Upper lobe of left lung (tissue), 6 donors: ENCODE results near the gene SPSB2. TPM values are rescaled to one million over a fixed set of nuclear protein-coding genes. Genes with fewer than 3 reads are reported as not detected.
"Not testable (repeated sequence)": the region's sequence is repeated elsewhere in the genome, so short reads cannot be mapped to it uniquely, and the experiment has no call there.

Source experiments
- ATAC-seq, 2 donors: fragments of 200-7000 bp; cut with Tn5 transposase; one replicate each; pipeline ENCODE4 v1.9.1; 2022; ENCODE audit warnings: mild to moderate bottlenecking in 2 of 2, moderate library complexity in 2 of 2; ENCODE audit not compliant: low FRiP score in 2 of 2
- DNase-seq, 2 donors: peaks; one replicate each; pipeline ENCODE4 v3.0.0-alpha.2; 2019 to 2020
- H3K27ac ChIP-seq, 4 donors: fragments of 200-600 bp; sonication (generic); one replicate each; pipeline ENCODE4 v1.5.1; 2016 to 2019
- H3K27me3 ChIP-seq, 4 donors: fragments of 200-600 bp; sonication (generic); one replicate each; pipeline ENCODE4 v1.5.1; 2017 to 2019
- H3K36me3 ChIP-seq, 4 donors: fragments of 200-600 bp; sonication (generic); one replicate each; pipeline ENCODE4 v1.5.1; 2016 to 2019
- H3K4me1 ChIP-seq, 4 donors: fragments of 200-600 bp; sonication (generic); one replicate each; pipeline ENCODE4 v1.5.1; 2018 to 2019
- H3K4me3 ChIP-seq, 4 donors: fragments of 200-600 bp; sonication (generic); one replicate each; pipeline ENCODE4 v1.5.1; 2017 to 2019; ENCODE audit warnings: mild to moderate bottlenecking in 2 of 4, moderate library complexity in 1 of 4
- H3K9me3 ChIP-seq, 4 donors: fragments of 200-600 bp; sonication (generic); one replicate each; pipeline ENCODE4 v1.5.1; 2018 to 2019
- CTCF ChIP-seq, 6 experiments: fragments of 450-650 bp in 4 of 6; fragments of 200-600 bp in 2 of 6; sonication (generic) in 2 of 6; IDR thresholded peaks; one replicate each; pipeline ENCODE4 v1.5.1; 2016 to 2019; ENCODE audit warnings: antibody characterized with exemption in 6 of 6
- EP300 ChIP-seq, 4 donors: sonication (generic); formaldehyde crosslinking; IDR thresholded peaks; one replicate each; pipeline ENCODE4 v1.5.1; 2017; ENCODE audit warnings: antibody characterized with exemption in 4 of 4, control low read depth in 2 of 4
- POLR2A ChIP-seq, 4 donors: fragments of 450-650 bp; IDR thresholded peaks; one replicate each; pipeline ENCODE4 v1.5.1; 2016 to 2017; ENCODE audit warnings: antibody characterized with exemption in 4 of 4, mild to moderate bottlenecking in 2 of 4
- POLR2AphosphoS5 ChIP-seq, 2 donors: sonication (generic); formaldehyde crosslinking; IDR thresholded peaks; one replicate each; pipeline ENCODE4 v1.5.1; 2017; ENCODE audit warnings: antibody characterized with exemption in 2 of 2
- WGBS, 2 donors: methylation state at CpG; one replicate each; pipeline ENCODE4 v1.1.5; 2017 to 2018; 5-methylcytosine and 5-hydroxymethylcytosine counted together
- total RNA-seq, 6 donors: library from RNA; depleted of rRNA in 4 of 6; stranded (reverse); fragments of >200 nt in 4 of 6; gene quantifications; one replicate each; pipeline versions ENCODE4 v1.1.0 to v1.2.1, GENCODE V29; 2016 to 2021
- donor health status: DM: no; HTN: no; CAD: no; lungs with moderate emphysema.
- donor health status: DM: no; HTN: yes; CAD: no; lungs with severe emphysema.

SPSB2 gene
- total RNA-seq, 6 donors from 2014 or later: 27.7 to 63.3 (median 35.0) TPM

- Histone ChIP-seq H3K36me3 (no peaks in the 10 kb centered on the region), H3K27me3 (no peaks in the 10 kb centered on the region), H3K27ac (peak overlapping the region; percentile 88 to 96 (median 92)), H3K4me3 (peak overlapping the region in 3 of 4 donors; percentile 35 to 59 (median 52)), H3K9me3 (no peaks in the 10 kb centered on the region), H3K4me1 (peaks cover 8 to 30% (median 17%) of the 10 kb centered on the region in 4 donors)
- ATAC-seq: peak; percentile 97 to 99
- 2% methylated on average over 29 to 39 of the region's 68 CpGs for WGBS, 2 donors
- peak; percentile 79 to 92 for TF ChIP-seq POLR2AphosphoS5 (IDR thresholded peaks at IDR 0.05)
- TF ChIP-seq POLR2A (IDR thresholded peaks at IDR 0.05): peak in 3 of 4 donors; percentile 58 to 83 (median 72)
- TF ChIP-seq EP300 (IDR thresholded peaks at IDR 0.05): peak in 1 of 4 donors; percentile 42
- peak; percentile 76 to 98 (median 96) for TF ChIP-seq CTCF (IDR thresholded peaks at IDR 0.05)
- DNase-seq: peak; percentile 99 to 100
Observed at GRCh38 chr12:6890789-6891645, 17.9 kb upstream of the SPSB2 start.

- H3K4me1 ChIP-seq: peaks cover 8 to 30% (median 17%) of the 10 kb centered on the region in 4 donors
- peak overlapping the region in 1 of 4 donors; percentile 59 for H3K4me3 ChIP-seq
- 82 to 89% methylated on average over 21 of the region's 21 CpGs for WGBS, 2 donors
- peak overlapping the region; percentile 78 to 96 (median 91) for H3K27ac ChIP-seq
- not testable (repeated sequence) for H3K27me3 ChIP-seq, H3K36me3 ChIP-seq, H3K9me3 ChIP-seq, ATAC-seq
- DNase-seq: peak in 1 of 2 donors; percentile 54
Observed at GRCh38 chr12:6889775-6890573, 16.9 kb upstream of the SPSB2 start.

- H3K36me3 ChIP-seq: peaks cover 0 to 14% (median 9%) of the 10 kb centered on the region in 4 donors
- H3K27me3 ChIP-seq, H3K4me3 ChIP-seq, DNase-seq, ATAC-seq, H3K9me3 ChIP-seq: not testable (repeated sequence)
- H3K4me1 ChIP-seq: peaks cover 8 to 30% (median 17%) of the 10 kb centered on the region in 4 donors
- peak overlapping the region in 1 of 4 donors; percentile 76 for H3K27ac ChIP-seq
- 75 to 76% methylated on average over 7 of the region's 7 CpGs for WGBS, 2 donors
Observed at GRCh38 chr12:6888794-6889193, 15.7 kb upstream of the SPSB2 start.

- Histone ChIP-seq H3K4me3 (no peak overlapping the region), H3K4me1 (peaks cover 8 to 30% (median 17%) of the 10 kb centered on the region in 4 donors), H3K36me3 (peaks cover 0 to 16% (median 13%) of the 10 kb centered on the region in 4 donors), H3K27me3 (no peaks in the 10 kb centered on the region), H3K27ac (peak overlapping the region in 1 of 4 donors; percentile 76), H3K9me3 (no peaks in the 10 kb centered on the region)
- no peak for TF ChIP-seq EP300 (IDR thresholded peaks at IDR 0.05)
- DNase-seq (no peak), ATAC-seq (no peak)
- WGBS, 2 donors: 88 to 100% methylated on average over 2 of the region's 2 CpGs
Observed at GRCh38 chr12:6888360-6888759, 15.3 kb upstream of the SPSB2 start.

- Histone ChIP-seq H3K9me3 (no peaks in the 10 kb centered on the region), H3K36me3 (peaks cover 0 to 16% (median 14%) of the 10 kb centered on the region in 4 donors), H3K27ac (peak overlapping the region; percentile 71 to 76 (median 74)), H3K27me3 (no peaks in the 10 kb centered on the region), H3K4me3 (no peak overlapping the region), H3K4me1 (peaks cover 8 to 30% (median 17%) of the 10 kb centered on the region in 4 donors)
- WGBS, 2 donors: 52 to 57% methylated on average over 8 of the region's 8 CpGs
- ATAC-seq: peak in 1 of 2 donors; percentile 12
- DNase-seq: peak in 1 of 2 donors; percentile 84
- TF ChIP-seq CTCF (IDR thresholded peaks at IDR 0.05) (no peak), EP300 (IDR thresholded peaks at IDR 0.05) (peak in 1 of 4 donors; percentile 50), POLR2AphosphoS5 (IDR thresholded peaks at IDR 0.05) (no peak), POLR2A (IDR thresholded peaks at IDR 0.05) (peak in 1 of 4 donors; percentile 39)
Observed at GRCh38 chr12:6887460-6887859, 14.4 kb upstream of the SPSB2 start.
